ENCODE results near the gene MX2.
A peak's percentile ranks its signal among the peaks of the same experiment; 100 is the strongest.

MX2 gene

DNA sequence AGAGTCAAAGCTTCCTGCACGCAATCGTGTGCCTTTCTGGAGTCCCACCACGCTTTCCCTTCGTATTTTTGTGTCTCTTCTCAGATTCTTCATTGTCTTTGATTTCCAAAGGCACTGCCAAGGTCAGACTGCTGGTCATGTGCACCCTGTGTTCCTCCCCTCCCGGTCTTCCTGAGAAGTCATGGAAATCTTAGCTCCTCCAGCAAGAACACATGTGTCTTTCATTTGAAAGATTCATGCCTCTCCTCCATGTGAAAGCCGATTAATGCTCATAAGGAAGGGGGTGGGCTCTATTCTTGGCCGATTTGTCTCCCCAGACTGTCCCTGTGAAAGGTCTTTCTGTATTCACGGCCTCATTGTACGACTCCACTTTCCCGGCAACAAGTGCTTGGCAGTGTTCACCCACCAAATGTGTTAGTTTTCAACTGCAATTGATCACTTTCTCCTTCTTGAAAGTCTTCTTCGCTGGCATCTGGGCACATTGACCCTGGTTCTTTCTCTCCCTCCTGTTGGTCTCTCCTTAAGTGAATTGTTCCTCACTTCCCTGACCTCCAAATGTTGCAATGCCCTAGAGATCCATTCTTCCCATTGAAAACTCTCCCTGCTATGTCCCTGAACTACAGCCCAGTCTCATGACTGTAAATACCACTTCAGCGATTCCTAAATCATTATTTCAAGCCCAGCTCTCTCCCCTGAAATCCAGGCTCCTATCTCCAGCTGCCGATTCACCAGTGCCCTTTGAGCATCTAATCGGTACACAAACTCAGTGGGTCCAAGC lies 25.4 kb downstream of the MX2 start:
- H3K9me3 Mint-ChIP-seq = no peaks in the 10 kb centered on the region
- H3K27ac Mint-ChIP-seq (ENCODE audit: low read depth) = peak overlapping the region; percentile 16
- H3K36me3 Mint-ChIP-seq (ENCODE audit: insufficient read depth) = peaks cover 28% of the 10 kb centered on the region
- no peaks in the 10 kb centered on the region for H3K4me1 Mint-ChIP-seq
- no peaks in the 10 kb centered on the region for H3K27me3 Mint-ChIP-seq
- DNase-seq (ENCODE audit: low spot score in 2 of 2) = no peak
- ATAC-seq (replicated peaks; ENCODE audit: extremely low read depth, poor library complexity, severe bottlenecking) = no peak
- H3K4me3 Mint-ChIP-seq = no peak overlapping the region

GRCh38 chr21:41387824-41388223 lies 26.0 kb downstream of the MX2 start:
- no peak for ATAC-seq (replicated peaks; ENCODE audit: extremely low read depth, poor library complexity, severe bottlenecking)
- Mint-ChIP-seq H3K9me3 (no peaks in the 10 kb centered on the region), H3K27ac (ENCODE audit: low read depth) (peak overlapping the region; percentile 71), H3K4me3 (no peak overlapping the region), H3K27me3 (no peaks in the 10 kb centered on the region), H3K4me1 (no peaks in the 10 kb centered on the region), H3K36me3 (ENCODE audit: insufficient read depth) (peaks cover 23% of the 10 kb centered on the region)
- DNase-seq (ENCODE audit: low spot score in 2 of 2) = no peak

GRCh38 chr21:41388259-41388658 lies 26.4 kb downstream of the MX2 start:
- Mint-ChIP-seq H3K4me1 (no peaks in the 10 kb centered on the region), H3K9me3 (no peaks in the 10 kb centered on the region), H3K4me3 (no peak overlapping the region), H3K27ac (ENCODE audit: low read depth) (peak overlapping the region; percentile 71), H3K36me3 (ENCODE audit: insufficient read depth) (peaks cover 24% of the 10 kb centered on the region), H3K27me3 (no peaks in the 10 kb centered on the region)
- no peak for DNase-seq (ENCODE audit: low spot score in 2 of 2)
- ATAC-seq (replicated peaks; ENCODE audit: extremely low read depth, poor library complexity, severe bottlenecking) = no peak

DNA sequence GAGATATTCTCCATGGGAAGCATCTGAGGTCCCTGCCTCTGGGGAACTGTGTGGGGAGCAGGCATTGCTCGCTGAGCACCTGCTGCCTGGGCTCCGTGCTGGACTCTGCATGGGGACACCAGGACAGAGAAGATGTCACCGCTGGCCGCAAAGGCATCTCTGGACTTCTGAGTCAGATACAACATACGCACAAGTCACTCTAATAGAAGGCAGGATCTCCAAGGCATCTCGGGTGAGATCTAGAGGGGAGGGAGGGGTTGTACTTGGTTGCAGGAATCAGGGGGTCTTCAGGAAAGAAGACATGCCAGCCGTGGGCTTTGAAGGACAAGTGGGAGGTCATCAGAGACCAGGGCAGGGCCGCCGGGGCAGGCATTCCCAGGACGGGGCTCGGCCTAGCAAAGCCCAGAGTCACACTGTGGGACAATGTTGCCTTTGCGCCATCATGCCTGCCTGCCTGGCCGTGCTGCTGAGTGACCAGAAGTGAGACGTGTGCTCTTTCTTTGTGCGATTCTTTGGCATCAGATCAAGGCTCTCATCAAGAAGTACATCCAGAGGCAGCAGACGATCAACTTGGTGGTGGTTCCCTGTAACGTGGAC lies 28.3 kb downstream of the MX2 start:
- H3K9me3 Mint-ChIP-seq = no peaks in the 10 kb centered on the region
- ATAC-seq (replicated peaks; ENCODE audit: extremely low read depth, poor library complexity, severe bottlenecking) (no peak), DNase-seq (ENCODE audit: low spot score in 2 of 2) (no peak)
- peaks cover 5% of the 10 kb centered on the region for H3K4me1 Mint-ChIP-seq
- H3K36me3 Mint-ChIP-seq (ENCODE audit: insufficient read depth) = peaks cover 32% of the 10 kb centered on the region
- no peaks in the 10 kb centered on the region for H3K27me3 Mint-ChIP-seq
- H3K4me3 Mint-ChIP-seq = no peak overlapping the region
- H3K27ac Mint-ChIP-seq (ENCODE audit: low read depth) = no peak overlapping the region

DNA sequence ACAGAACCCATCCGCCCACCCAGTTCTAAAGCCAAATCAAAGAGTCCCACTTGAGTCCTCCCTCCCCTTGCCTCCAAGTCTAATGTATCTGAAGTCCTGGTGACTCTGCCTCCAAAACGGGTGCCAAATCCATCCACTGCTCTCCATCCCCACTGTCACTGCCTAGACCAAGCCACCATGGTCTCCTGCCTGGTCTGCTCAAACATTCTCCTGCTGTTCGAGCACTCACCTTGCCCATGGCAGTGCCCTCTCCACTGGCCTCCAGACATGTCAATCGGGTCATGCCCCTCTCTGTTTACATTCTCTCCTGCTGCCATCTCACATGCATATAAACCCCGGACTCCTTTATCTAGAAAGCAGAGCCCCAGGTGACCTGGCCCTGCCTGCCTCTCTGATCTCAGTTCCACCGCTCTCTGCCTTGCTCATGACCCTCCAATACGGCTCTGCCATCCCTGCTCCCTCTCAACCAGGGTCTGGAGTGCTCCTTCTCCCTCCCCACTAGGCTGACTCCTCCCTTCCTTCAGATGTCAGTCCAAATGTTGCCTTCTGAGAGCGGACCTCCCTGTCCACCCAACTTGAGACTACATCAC lies 32.1 kb downstream of the MX2 start:
- H3K36me3 Mint-ChIP-seq (ENCODE audit: insufficient read depth) = peaks cover 53% of the 10 kb centered on the region
- H3K4me3 Mint-ChIP-seq = no peak overlapping the region

DNA sequence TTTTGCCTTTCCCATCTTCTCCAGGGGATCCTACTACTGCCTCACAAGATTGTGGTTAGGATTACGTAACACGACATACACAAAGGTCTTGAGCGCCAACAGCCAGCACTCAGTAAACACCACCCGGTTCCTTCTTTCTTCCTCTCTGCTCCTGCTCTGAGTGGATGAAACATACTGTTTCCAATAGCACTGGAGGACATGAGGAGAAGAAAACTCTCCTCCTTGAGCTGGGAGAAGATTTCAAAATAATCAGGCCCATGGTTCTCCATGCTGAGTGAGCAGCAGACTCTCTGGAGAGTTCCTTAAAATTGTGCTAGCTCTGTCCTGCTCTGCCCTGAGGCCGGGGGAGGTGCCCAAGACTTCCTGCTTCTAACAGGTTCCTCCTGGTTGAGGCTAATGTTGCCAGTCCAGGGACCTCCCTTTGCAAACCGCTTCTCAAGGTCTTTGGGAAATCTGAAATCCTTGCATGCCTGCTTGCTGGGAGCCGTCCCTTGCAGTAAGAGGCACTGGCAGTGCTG lies 34.8 kb downstream of the MX2 start:
- Mint-ChIP-seq H3K4me3 (no peak overlapping the region), H3K27ac (ENCODE audit: low read depth) (no peak overlapping the region), H3K36me3 (ENCODE audit: insufficient read depth) (peaks cover 62% of the 10 kb centered on the region), H3K9me3 (no peaks in the 10 kb centered on the region), H3K27me3 (no peaks in the 10 kb centered on the region), H3K4me1 (peaks cover 6% of the 10 kb centered on the region)
- ATAC-seq (replicated peaks; ENCODE audit: extremely low read depth, poor library complexity, severe bottlenecking) = no peak
- DNase-seq (ENCODE audit: low spot score in 2 of 2) = no peak

More for the DNA sequence above, 32.1 kb downstream of the MX2 start:
- DNase-seq (ENCODE audit: low spot score in 2 of 2) (no peak), ATAC-seq (replicated peaks; ENCODE audit: extremely low read depth, poor library complexity, severe bottlenecking) (no peak)
- no peak overlapping the region for H3K27ac Mint-ChIP-seq (ENCODE audit: low read depth)
- peaks cover 6% of the 10 kb centered on the region for H3K4me1 Mint-ChIP-seq
- H3K9me3 Mint-ChIP-seq = no peaks in the 10 kb centered on the region
- H3K27me3 Mint-ChIP-seq = no peaks in the 10 kb centered on the region

DNA sequence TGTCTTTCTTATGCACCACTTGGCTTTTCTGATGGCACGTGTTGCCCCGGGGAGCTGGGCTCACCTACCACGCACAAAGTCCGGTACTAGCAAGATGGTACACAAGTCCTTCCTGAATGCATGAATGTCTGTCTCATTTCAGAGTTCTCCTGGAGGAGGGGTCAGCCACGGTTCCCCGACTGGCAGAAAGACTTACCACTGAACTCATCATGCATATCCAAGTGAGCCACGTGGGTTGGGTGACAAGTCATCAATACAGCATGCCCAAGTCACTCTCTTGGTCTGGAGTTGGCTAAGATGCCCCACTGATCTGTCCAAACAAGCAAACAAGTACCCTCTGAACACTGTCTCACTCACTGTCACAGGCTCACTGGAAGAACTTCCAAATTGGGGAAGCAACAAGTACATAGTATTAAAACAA lies 35.7 kb downstream of the MX2 start:
- ATAC-seq (replicated peaks; ENCODE audit: extremely low read depth, poor library complexity, severe bottlenecking) = no peak
- no peak overlapping the region for H3K27ac Mint-ChIP-seq (ENCODE audit: low read depth)
- H3K27me3 Mint-ChIP-seq = no peaks in the 10 kb centered on the region
- no peak overlapping the region for H3K4me3 Mint-ChIP-seq
- no peak for DNase-seq (ENCODE audit: low spot score in 2 of 2)
- no peaks in the 10 kb centered on the region for H3K9me3 Mint-ChIP-seq
- H3K4me1 Mint-ChIP-seq = peaks cover 6% of the 10 kb centered on the region
- H3K36me3 Mint-ChIP-seq (ENCODE audit: insufficient read depth) = peaks cover 68% of the 10 kb centered on the region

GRCh38 chr21:41398251-41398650 lies 36.4 kb downstream of the MX2 start:
- Mint-ChIP-seq H3K27ac (ENCODE audit: low read depth) (no peak overlapping the region), H3K27me3 (no peaks in the 10 kb centered on the region), H3K9me3 (no peaks in the 10 kb centered on the region), H3K4me1 (peaks cover 6% of the 10 kb centered on the region), H3K4me3 (no peak overlapping the region), H3K36me3 (ENCODE audit: insufficient read depth) (peaks cover 73% of the 10 kb centered on the region)
- no peak for DNase-seq (ENCODE audit: low spot score in 2 of 2)
- ATAC-seq (replicated peaks; ENCODE audit: extremely low read depth, poor library complexity, severe bottlenecking) = no peak

DNA sequence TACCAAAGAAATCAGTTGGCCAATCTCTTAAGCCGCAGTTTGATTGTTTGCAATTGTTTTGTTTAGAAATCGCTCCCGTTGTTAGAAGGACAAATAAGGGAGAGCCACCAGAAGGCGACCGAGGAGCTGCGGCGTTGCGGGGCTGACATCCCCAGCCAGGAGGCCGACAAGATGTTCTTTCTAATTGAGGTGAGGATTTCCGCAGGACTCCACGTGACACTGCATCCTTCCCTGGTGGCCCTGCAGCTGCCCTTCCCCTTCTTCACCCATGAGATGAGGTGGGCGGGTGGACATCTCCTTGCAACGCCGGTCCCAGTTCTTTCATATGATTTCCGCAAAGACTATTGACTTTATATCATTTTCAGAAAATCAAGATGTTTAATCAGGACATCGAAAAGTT lies 37.0 kb downstream of the MX2 start:
- no peak overlapping the region for H3K4me3 Mint-ChIP-seq
- H3K36me3 Mint-ChIP-seq (ENCODE audit: insufficient read depth) = peaks cover 72% of the 10 kb centered on the region
- no peaks in the 10 kb centered on the region for H3K9me3 Mint-ChIP-seq
- no peak for ATAC-seq (replicated peaks; ENCODE audit: extremely low read depth, poor library complexity, severe bottlenecking)
- H3K27ac Mint-ChIP-seq (ENCODE audit: low read depth) = no peak overlapping the region
- H3K4me1 Mint-ChIP-seq = peaks cover 6% of the 10 kb centered on the region
- H3K27me3 Mint-ChIP-seq = no peaks in the 10 kb centered on the region
- no peak for DNase-seq (ENCODE audit: low spot score in 2 of 2)

GRCh38 chr21:41399246-41399800 lies 37.5 kb downstream of the MX2 start:
- peaks cover 69% of the 10 kb centered on the region for H3K36me3 Mint-ChIP-seq (ENCODE audit: insufficient read depth)
- no peak for DNase-seq (ENCODE audit: low spot score in 2 of 2)
- no peak overlapping the region for H3K27ac Mint-ChIP-seq (ENCODE audit: low read depth)
- no peak for ATAC-seq (replicated peaks; ENCODE audit: extremely low read depth, poor library complexity, severe bottlenecking)
- H3K9me3 Mint-ChIP-seq = no peaks in the 10 kb centered on the region
- H3K4me3 Mint-ChIP-seq = no peak overlapping the region
- H3K4me1 Mint-ChIP-seq = peaks cover 6% of the 10 kb centered on the region
- no peaks in the 10 kb centered on the region for H3K27me3 Mint-ChIP-seq

GRCh38 chr21:41402231-41402630 lies 40.4 kb downstream of the MX2 start:
- H3K36me3 Mint-ChIP-seq (ENCODE audit: insufficient read depth) = peaks cover 71% of the 10 kb centered on the region
- no peaks in the 10 kb centered on the region for H3K4me1 Mint-ChIP-seq
- ATAC-seq (replicated peaks; ENCODE audit: extremely low read depth, poor library complexity, severe bottlenecking) (no peak), DNase-seq (ENCODE audit: low spot score in 2 of 2) (no peak)
- H3K27me3 Mint-ChIP-seq = no peaks in the 10 kb centered on the region
- no peak overlapping the region for H3K27ac Mint-ChIP-seq (ENCODE audit: low read depth)
- H3K4me3 Mint-ChIP-seq = no peak overlapping the region
- no peaks in the 10 kb centered on the region for H3K9me3 Mint-ChIP-seq

DNA sequence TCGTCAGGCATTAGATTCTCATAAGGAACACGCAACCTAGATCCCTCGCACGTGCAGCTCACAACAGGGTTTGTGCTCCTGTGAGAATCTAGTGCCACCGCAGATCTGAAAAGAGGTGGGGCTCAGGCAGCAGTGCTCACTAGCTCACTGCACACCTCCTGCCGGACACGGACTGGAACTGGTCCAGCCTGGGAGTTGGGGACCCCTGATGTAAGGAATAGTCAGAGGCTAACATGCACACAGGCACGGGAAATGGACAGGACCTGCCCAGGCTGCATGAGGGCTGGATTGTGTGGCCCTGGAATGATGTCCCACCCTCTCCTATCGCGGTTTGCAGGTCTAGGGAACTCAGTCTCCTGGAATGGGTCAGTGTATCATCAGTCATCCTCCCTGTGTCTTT lies 41.0 kb downstream of the MX2 start:
- no peaks in the 10 kb centered on the region for H3K4me1 Mint-ChIP-seq
- H3K27ac Mint-ChIP-seq (ENCODE audit: low read depth) = no peak overlapping the region
- no peaks in the 10 kb centered on the region for H3K9me3 Mint-ChIP-seq
- H3K27me3 Mint-ChIP-seq = no peaks in the 10 kb centered on the region
- H3K4me3 Mint-ChIP-seq = no peak overlapping the region
- H3K36me3 Mint-ChIP-seq (ENCODE audit: insufficient read depth) = peaks cover 69% of the 10 kb centered on the region
- DNase-seq (ENCODE audit: low spot score in 2 of 2) (no peak), ATAC-seq (replicated peaks; ENCODE audit: extremely low read depth, poor library complexity, severe bottlenecking) (no peak)

Measured in central memory CD8-positive, alpha-beta T cell (primary cell).